Measurements from ENCODE around the gene ZCCHC24. TPM values are rescaled to one million over a fixed set of nuclear protein-coding genes. Genes with fewer than 3 reads are reported as not detected.
A peak's percentile ranks its signal among the peaks of the same experiment; 100 is the strongest.

Gene ZCCHC24
- 8.7 and 8.8 TPM in 2 replicates for total RNA-seq (2014; rRNA removed; shearing (Covaris generic))

- peak; percentile 97 for DNase-seq (ENCODE audit: low spot score)
Observed at GRCh38 chr10:79445161-79445976, at the start of gene ZCCHC24. Gene ZCCHC24, minus strand, starts transcription at chr10:79445624. Its CDS starts 184 bp downstream, at chr10:79445440.

GRCh38 chr10:79493806-79494205 lies 48.4 kb upstream of the ZCCHC24 start:
- DNase-seq (ENCODE audit: low spot score), result no peak

- no peak for DNase-seq (ENCODE audit: low spot score)
Observed at GRCh38 chr10:79492839-79493238, 47.4 kb upstream of the ZCCHC24 start.

GRCh38 chr10:79492256-79492655 lies 46.8 kb upstream of the ZCCHC24 start:
- DNase-seq (ENCODE audit: low spot score), result no peak

GRCh38 chr10:79491143-79491835 lies 45.9 kb upstream of the ZCCHC24 start:
- DNase-seq (ENCODE audit: low spot score), result no peak

- DNase-seq (ENCODE audit: low spot score), result no peak
Observed at GRCh38 chr10:79490400-79491142, 45.1 kb upstream of the ZCCHC24 start.

- DNase-seq (ENCODE audit: low spot score), result no peak
Observed at GRCh38 chr10:79488870-79489269, 43.4 kb upstream of the ZCCHC24 start.

GRCh38 chr10:79488336-79488735 lies 42.9 kb upstream of the ZCCHC24 start:
- peak; percentile 83 for DNase-seq (ENCODE audit: low spot score)

- DNase-seq (ENCODE audit: low spot score), result peak; percentile 79
Observed at GRCh38 chr10:79487296-79488194, 42.1 kb upstream of the ZCCHC24 start.

GRCh38 chr10:79484476-79484875 lies 39.1 kb upstream of the ZCCHC24 start:
- DNase-seq (ENCODE audit: low spot score), result no peak

- DNase-seq (ENCODE audit: low spot score), result no peak
Observed at GRCh38 chr10:79483948-79484347, 38.5 kb upstream of the ZCCHC24 start.

GRCh38 chr10:79483299-79483698 lies 37.9 kb upstream of the ZCCHC24 start:
- no peak for DNase-seq (ENCODE audit: low spot score)

- no peak for DNase-seq (ENCODE audit: low spot score)
Observed at GRCh38 chr10:79482741-79483140, 37.3 kb upstream of the ZCCHC24 start.

- no peak for DNase-seq (ENCODE audit: low spot score)
Observed at GRCh38 chr10:79482304-79482703, 36.9 kb upstream of the ZCCHC24 start.

GRCh38 chr10:79479283-79479909 lies 34.0 kb upstream of the ZCCHC24 start:
- DNase-seq (ENCODE audit: low spot score), result no peak

GRCh38 chr10:79477456-79477855 lies 32.0 kb upstream of the ZCCHC24 start:
- no peak for DNase-seq (ENCODE audit: low spot score)

- DNase-seq (ENCODE audit: low spot score), result no peak
Observed at GRCh38 chr10:79476645-79477044, 31.2 kb upstream of the ZCCHC24 start.

GRCh38 chr10:79475877-79476276 lies 30.5 kb upstream of the ZCCHC24 start:
- no peak for DNase-seq (ENCODE audit: low spot score)

- no peak for DNase-seq (ENCODE audit: low spot score)
Observed at GRCh38 chr10:79475119-79475653, 29.8 kb upstream of the ZCCHC24 start.

- DNase-seq (ENCODE audit: low spot score), result no peak
Observed at GRCh38 chr10:79473496-79474095, 28.2 kb upstream of the ZCCHC24 start.
